GM23338 (cell line): ENCODE results near the gene PGLYRP1. TPM values are rescaled to one million over a fixed set of nuclear protein-coding genes. Genes with fewer than 3 reads are reported as not detected.

Source experiments
- ATAC-seq: fragments of 200-7000 bp; cut with Tn5 transposase; 3 replicates; pipeline ENCODE4 v1.9.1; 2020
- DNase-seq: peaks from one replicate; pipeline ENCODE4 v3.0.0-alpha.2; 2015; ENCODE audit warnings: low spot score
- H2AFZ ChIP-seq: fragments of 200-600 bp; sonication (generic); 2 replicates; pipeline ENCODE4 v1.8.0; 2016; ENCODE audit warnings: antibody characterized with exemption, mild to moderate bottlenecking, moderate library complexity
- H3F3A ChIP-seq: fragments of 200-600 bp; sonication (generic); replicated peaks from 2 replicates; pipeline ENCODE4 v1.8.0; 2017; ENCODE audit warnings: antibody characterized with exemption, mixed run types, low read depth
- H3K27ac ChIP-seq: fragments of 200-600 bp; sonication (generic); 2 replicates; pipeline ENCODE4 v1.6.1; 2016; ENCODE audit warnings: low read depth
- H3K27me3 ChIP-seq: fragments of 200-600 bp; sonication (generic); 2 replicates; pipeline ENCODE4 v1.8.0; 2016; ENCODE audit warnings: mild to moderate bottlenecking, mixed run types, moderate library complexity; ENCODE audit not compliant: insufficient read depth
- H3K36me3 ChIP-seq: fragments of 200-600 bp; sonication (generic); 2 replicates; pipeline ENCODE4 v1.8.0; 2016; ENCODE audit warnings: mild to moderate bottlenecking; ENCODE audit not compliant: insufficient read depth
- H3K4me1 ChIP-seq: fragments of 200-600 bp; sonication (generic); 2 replicates; pipeline ENCODE4 v1.8.0; 2016; ENCODE audit warnings: mild to moderate bottlenecking, moderate library complexity; ENCODE audit not compliant: insufficient read depth
- H3K4me2 ChIP-seq: fragments of 200-600 bp; sonication (generic); 2 replicates; pipeline ENCODE4 v1.7.1; 2017; ENCODE audit warnings: mixed run types
- H3K4me3 ChIP-seq: fragments of 200-600 bp; sonication (generic); 2 replicates; pipeline ENCODE4 v1.6.1; 2016; ENCODE audit warnings: mixed run types
- H3K79me2 ChIP-seq: fragments of 200-600 bp; sonication (generic); replicated peaks from 2 replicates; pipeline ENCODE4 v1.8.0; 2017; ENCODE audit warnings: mild to moderate bottlenecking; ENCODE audit not compliant: insufficient read depth
- H3K9me2 ChIP-seq: fragments of 200-600 bp; sonication (generic); 2 replicates; pipeline ENCODE4 v1.8.0; 2017; ENCODE audit not compliant: insufficient read depth
- H4K20me1 ChIP-seq: fragments of 200-600 bp; sonication (generic); replicated peaks from 2 replicates; pipeline ENCODE4 v1.8.0; 2017; ENCODE audit warnings: mild to moderate bottlenecking; ENCODE audit not compliant: insufficient read depth
- H3K27ac Mint-ChIP-seq: 2 replicates; pipeline ENCODE4 v1.8.0; 2020; ENCODE audit warnings: inconsistent platforms, mild to moderate bottlenecking, moderate library complexity, mixed read lengths
- H3K27me3 Mint-ChIP-seq: 3 replicates; pipeline ENCODE4 v1.8.0; 2022; ENCODE audit warnings: low read depth, mild to moderate bottlenecking, moderate library complexity, mixed read lengths, inconsistent platforms; ENCODE audit not compliant: insufficient read depth, poor library complexity
- H3K36me3 Mint-ChIP-seq: 3 replicates; pipeline ENCODE4 v1.8.0; 2021; ENCODE audit warnings: low read depth, mild to moderate bottlenecking, inconsistent platforms, moderate library complexity, mixed read lengths
- H3K4me1 Mint-ChIP-seq: 3 replicates; pipeline ENCODE4 v1.8.0; 2020; ENCODE audit warnings: mild to moderate bottlenecking, inconsistent platforms, mixed read lengths
- H3K4me3 Mint-ChIP-seq: 3 replicates; pipeline ENCODE4 v1.8.0; 2021; ENCODE audit warnings: moderate library complexity, mild to moderate bottlenecking, inconsistent platforms, mixed read lengths
- H3K9me3 Mint-ChIP-seq: 3 replicates; pipeline ENCODE4 v1.8.0; 2020; ENCODE audit warnings: moderate library complexity, mild to moderate bottlenecking, inconsistent platforms, mixed read lengths
- CREB1 ChIP-seq: fragments of 250-450 bp; sonication (Bioruptor Pico); IDR thresholded peaks from 2 replicates; pipeline ENCODE4 v1.5.0; 2020; ENCODE audit warnings: low read depth, mild to moderate bottlenecking, moderate library complexity
- EZH2 ChIP-seq: fragments of 200-600 bp; sonication (generic); IDR thresholded peaks from one replicate; pipeline ENCODE4 v1.8.0; 2017; ENCODE audit warnings: antibody characterized with exemption, mild to moderate bottlenecking, low read depth; ENCODE audit not compliant: unreplicated experiment
- EZH2phosphoT487 ChIP-seq: fragments of 200-600 bp; sonication (generic); IDR thresholded peaks from one replicate; pipeline ENCODE4 v1.8.1; 2018; ENCODE audit warnings: antibody characterized with exemption; ENCODE audit not compliant: unreplicated experiment
- JUNB ChIP-seq: IDR thresholded peaks from one replicate; pipeline ENCODE4 v1.6.1; 2016; ENCODE audit warnings: antibody characterized with exemption; ENCODE audit not compliant: unreplicated experiment
- NANOG ChIP-seq: IDR thresholded peaks from 2 replicates; pipeline ENCODE4 v1.6.1; 2016; ENCODE audit warnings: antibody characterized with exemption, borderline replicate concordance
- POLR2AphosphoS5 ChIP-seq: IDR thresholded peaks from 2 replicates; pipeline ENCODE4 v1.6.1; 2016; ENCODE audit warnings: antibody characterized with exemption, low read depth
- STAT1 ChIP-seq: IDR thresholded peaks from one replicate; pipeline ENCODE4 v1.6.1; 2016; ENCODE audit warnings: antibody characterized with exemption; ENCODE audit not compliant: unreplicated experiment
- ZNF114 ChIP-seq: fragments of 250-450 bp; sonication (Bioruptor Pico); IDR thresholded peaks from 2 replicates; pipeline ENCODE4 v1.5.0; 2020; ENCODE audit warnings: mild to moderate bottlenecking, moderate library complexity
- ZNF331 ChIP-seq: fragments of 250-450 bp; sonication (Bioruptor Pico); IDR thresholded peaks from 2 replicates; pipeline ENCODE4 v1.5.0; 2020; ENCODE audit warnings: low read depth, mild to moderate bottlenecking, moderate library complexity
- polyA plus RNA-seq: library from polyadenylated mRNA; unstranded; fragments of >200 nt; fragmentation: Nextera tagmentation; extraction: Ambion mirVana; gene quantifications from 2 replicates; pipeline ENCODE4 v1.2.1, GENCODE V29; 2016
- total RNA-seq: library from RNA; depleted of rRNA; stranded (reverse); fragments of >200 nt; shearing (Covaris generic); gene quantifications from 2 replicates; pipeline ENCODE4 v1.2.3, GENCODE V29; 2014
- TF ChIP-seq, protein P1 (sequence below), 2 experiments: fragments of 200-600 bp in 1 of 2; sonication (generic) in 1 of 2; conservative IDR thresholded peaks; 2 replicates each; pipeline versions ENCODE4 v1.5.1 to v1.6.1; 2016 to 2017; ENCODE audit warnings: antibody characterized with exemption in 2 of 2, low read depth in 2 of 2, mild to moderate bottlenecking in 2 of 2, moderate library complexity in 1 of 2
- TF ChIP-seq, protein P2 (sequence below): IDR thresholded peaks from one replicate; pipeline ENCODE4 v1.6.1; 2018; ENCODE audit warnings: antibody characterized with exemption; ENCODE audit not compliant: unreplicated experiment
- TF ChIP-seq, protein P3 (sequence below): IDR thresholded peaks from 2 replicates; pipeline ENCODE4 v1.6.1; 2016; ENCODE audit warnings: antibody characterized with exemption
- TF ChIP-seq, protein P4 (sequence below): fragments of 250-450 bp; sonication (Bioruptor Pico); IDR thresholded peaks from 2 replicates; pipeline ENCODE4 v1.5.0; 2020; ENCODE audit warnings: mild to moderate bottlenecking, moderate library complexity

The PGLYRP1 gene
- total and polyA plus RNA-seq, 2 experiments from 2014 or later = not detected

DNA sequence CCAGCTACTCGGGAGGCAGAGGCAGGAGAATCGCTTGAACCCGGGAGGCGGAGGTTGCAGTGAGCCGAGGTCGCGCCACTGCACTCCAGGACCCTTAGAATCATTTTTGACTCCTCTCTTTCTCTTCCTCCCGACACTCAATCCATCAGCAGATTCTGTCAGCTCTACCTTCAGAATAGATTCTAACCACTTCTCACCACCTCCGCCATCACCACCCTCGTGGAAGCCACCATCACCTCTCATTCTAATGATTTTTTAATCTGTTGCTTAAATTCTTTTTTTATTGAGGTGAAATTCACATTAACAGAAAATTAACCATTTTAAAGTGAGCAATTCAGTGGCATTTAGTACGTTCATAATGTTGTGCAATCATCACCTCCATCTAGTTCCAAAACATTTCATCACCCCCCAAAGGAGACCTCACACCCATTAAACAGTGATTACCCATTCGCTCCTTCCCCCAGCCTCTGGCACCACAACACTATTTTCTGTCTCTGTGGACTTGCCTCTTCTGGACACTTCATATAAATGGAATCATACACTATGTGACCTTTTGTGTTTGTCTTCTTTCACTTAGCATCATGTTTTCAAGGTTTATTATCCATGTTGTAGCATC lies 32.6 kb downstream of the PGLYRP1 start:
- H3K36me3 ChIP-seq = no peaks in the 10 kb centered on the region
- ATAC-seq (no peak), DNase-seq (no peak)
- no peak overlapping the region for H2AFZ ChIP-seq
- H3K4me1 ChIP-seq = no peaks in the 10 kb centered on the region
- Mint-ChIP-seq H3K27ac (no peak overlapping the region), H3K27me3 (peaks cover 4% of the 10 kb centered on the region), H3K4me1 (no peaks in the 10 kb centered on the region), H3K9me3 (no peaks in the 10 kb centered on the region), H3K36me3 (no peaks in the 10 kb centered on the region), H3K4me3 (no peak overlapping the region)
- H3K27me3 ChIP-seq = no peaks in the 10 kb centered on the region
- TF ChIP-seq ZNF114 = no peak
- TF ChIP-seq NANOG = no peak
- TF ChIP-seq, protein P1, sequence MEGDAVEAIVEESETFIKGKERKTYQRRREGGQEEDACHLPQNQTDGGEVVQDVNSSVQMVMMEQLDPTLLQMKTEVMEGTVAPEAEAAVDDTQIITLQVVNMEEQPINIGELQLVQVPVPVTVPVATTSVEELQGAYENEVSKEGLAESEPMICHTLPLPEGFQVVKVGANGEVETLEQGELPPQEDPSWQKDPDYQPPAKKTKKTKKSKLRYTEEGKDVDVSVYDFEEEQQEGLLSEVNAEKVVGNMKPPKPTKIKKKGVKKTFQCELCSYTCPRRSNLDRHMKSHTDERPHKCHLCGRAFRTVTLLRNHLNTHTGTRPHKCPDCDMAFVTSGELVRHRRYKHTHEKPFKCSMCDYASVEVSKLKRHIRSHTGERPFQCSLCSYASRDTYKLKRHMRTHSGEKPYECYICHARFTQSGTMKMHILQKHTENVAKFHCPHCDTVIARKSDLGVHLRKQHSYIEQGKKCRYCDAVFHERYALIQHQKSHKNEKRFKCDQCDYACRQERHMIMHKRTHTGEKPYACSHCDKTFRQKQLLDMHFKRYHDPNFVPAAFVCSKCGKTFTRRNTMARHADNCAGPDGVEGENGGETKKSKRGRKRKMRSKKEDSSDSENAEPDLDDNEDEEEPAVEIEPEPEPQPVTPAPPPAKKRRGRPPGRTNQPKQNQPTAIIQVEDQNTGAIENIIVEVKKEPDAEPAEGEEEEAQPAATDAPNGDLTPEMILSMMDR (conservative IDR thresholded peaks at IDR 0.05; ENCODE audit: low read depth in 2 of 2) = no peak
- TF ChIP-seq, protein P2, sequence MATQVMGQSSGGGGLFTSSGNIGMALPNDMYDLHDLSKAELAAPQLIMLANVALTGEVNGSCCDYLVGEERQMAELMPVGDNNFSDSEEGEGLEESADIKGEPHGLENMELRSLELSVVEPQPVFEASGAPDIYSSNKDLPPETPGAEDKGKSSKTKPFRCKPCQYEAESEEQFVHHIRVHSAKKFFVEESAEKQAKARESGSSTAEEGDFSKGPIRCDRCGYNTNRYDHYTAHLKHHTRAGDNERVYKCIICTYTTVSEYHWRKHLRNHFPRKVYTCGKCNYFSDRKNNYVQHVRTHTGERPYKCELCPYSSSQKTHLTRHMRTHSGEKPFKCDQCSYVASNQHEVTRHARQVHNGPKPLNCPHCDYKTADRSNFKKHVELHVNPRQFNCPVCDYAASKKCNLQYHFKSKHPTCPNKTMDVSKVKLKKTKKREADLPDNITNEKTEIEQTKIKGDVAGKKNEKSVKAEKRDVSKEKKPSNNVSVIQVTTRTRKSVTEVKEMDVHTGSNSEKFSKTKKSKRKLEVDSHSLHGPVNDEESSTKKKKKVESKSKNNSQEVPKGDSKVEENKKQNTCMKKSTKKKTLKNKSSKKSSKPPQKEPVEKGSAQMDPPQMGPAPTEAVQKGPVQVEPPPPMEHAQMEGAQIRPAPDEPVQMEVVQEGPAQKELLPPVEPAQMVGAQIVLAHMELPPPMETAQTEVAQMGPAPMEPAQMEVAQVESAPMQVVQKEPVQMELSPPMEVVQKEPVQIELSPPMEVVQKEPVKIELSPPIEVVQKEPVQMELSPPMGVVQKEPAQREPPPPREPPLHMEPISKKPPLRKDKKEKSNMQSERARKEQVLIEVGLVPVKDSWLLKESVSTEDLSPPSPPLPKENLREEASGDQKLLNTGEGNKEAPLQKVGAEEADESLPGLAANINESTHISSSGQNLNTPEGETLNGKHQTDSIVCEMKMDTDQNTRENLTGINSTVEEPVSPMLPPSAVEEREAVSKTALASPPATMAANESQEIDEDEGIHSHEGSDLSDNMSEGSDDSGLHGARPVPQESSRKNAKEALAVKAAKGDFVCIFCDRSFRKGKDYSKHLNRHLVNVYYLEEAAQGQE = no peak
- TF ChIP-seq JUNB = no peak
- no peak for TF ChIP-seq STAT1
- TF ChIP-seq EZH2phosphoT487 = no peak
- no peak for TF ChIP-seq POLR2AphosphoS5
- TF ChIP-seq ZNF331 (CRISPR knock-in tag) = no peak
- TF ChIP-seq, protein P3, sequence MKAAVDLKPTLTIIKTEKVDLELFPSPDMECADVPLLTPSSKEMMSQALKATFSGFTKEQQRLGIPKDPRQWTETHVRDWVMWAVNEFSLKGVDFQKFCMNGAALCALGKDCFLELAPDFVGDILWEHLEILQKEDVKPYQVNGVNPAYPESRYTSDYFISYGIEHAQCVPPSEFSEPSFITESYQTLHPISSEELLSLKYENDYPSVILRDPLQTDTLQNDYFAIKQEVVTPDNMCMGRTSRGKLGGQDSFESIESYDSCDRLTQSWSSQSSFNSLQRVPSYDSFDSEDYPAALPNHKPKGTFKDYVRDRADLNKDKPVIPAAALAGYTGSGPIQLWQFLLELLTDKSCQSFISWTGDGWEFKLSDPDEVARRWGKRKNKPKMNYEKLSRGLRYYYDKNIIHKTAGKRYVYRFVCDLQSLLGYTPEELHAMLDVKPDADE = no peak
- TF ChIP-seq EZH2 = no peak
- TF ChIP-seq, protein P4, sequence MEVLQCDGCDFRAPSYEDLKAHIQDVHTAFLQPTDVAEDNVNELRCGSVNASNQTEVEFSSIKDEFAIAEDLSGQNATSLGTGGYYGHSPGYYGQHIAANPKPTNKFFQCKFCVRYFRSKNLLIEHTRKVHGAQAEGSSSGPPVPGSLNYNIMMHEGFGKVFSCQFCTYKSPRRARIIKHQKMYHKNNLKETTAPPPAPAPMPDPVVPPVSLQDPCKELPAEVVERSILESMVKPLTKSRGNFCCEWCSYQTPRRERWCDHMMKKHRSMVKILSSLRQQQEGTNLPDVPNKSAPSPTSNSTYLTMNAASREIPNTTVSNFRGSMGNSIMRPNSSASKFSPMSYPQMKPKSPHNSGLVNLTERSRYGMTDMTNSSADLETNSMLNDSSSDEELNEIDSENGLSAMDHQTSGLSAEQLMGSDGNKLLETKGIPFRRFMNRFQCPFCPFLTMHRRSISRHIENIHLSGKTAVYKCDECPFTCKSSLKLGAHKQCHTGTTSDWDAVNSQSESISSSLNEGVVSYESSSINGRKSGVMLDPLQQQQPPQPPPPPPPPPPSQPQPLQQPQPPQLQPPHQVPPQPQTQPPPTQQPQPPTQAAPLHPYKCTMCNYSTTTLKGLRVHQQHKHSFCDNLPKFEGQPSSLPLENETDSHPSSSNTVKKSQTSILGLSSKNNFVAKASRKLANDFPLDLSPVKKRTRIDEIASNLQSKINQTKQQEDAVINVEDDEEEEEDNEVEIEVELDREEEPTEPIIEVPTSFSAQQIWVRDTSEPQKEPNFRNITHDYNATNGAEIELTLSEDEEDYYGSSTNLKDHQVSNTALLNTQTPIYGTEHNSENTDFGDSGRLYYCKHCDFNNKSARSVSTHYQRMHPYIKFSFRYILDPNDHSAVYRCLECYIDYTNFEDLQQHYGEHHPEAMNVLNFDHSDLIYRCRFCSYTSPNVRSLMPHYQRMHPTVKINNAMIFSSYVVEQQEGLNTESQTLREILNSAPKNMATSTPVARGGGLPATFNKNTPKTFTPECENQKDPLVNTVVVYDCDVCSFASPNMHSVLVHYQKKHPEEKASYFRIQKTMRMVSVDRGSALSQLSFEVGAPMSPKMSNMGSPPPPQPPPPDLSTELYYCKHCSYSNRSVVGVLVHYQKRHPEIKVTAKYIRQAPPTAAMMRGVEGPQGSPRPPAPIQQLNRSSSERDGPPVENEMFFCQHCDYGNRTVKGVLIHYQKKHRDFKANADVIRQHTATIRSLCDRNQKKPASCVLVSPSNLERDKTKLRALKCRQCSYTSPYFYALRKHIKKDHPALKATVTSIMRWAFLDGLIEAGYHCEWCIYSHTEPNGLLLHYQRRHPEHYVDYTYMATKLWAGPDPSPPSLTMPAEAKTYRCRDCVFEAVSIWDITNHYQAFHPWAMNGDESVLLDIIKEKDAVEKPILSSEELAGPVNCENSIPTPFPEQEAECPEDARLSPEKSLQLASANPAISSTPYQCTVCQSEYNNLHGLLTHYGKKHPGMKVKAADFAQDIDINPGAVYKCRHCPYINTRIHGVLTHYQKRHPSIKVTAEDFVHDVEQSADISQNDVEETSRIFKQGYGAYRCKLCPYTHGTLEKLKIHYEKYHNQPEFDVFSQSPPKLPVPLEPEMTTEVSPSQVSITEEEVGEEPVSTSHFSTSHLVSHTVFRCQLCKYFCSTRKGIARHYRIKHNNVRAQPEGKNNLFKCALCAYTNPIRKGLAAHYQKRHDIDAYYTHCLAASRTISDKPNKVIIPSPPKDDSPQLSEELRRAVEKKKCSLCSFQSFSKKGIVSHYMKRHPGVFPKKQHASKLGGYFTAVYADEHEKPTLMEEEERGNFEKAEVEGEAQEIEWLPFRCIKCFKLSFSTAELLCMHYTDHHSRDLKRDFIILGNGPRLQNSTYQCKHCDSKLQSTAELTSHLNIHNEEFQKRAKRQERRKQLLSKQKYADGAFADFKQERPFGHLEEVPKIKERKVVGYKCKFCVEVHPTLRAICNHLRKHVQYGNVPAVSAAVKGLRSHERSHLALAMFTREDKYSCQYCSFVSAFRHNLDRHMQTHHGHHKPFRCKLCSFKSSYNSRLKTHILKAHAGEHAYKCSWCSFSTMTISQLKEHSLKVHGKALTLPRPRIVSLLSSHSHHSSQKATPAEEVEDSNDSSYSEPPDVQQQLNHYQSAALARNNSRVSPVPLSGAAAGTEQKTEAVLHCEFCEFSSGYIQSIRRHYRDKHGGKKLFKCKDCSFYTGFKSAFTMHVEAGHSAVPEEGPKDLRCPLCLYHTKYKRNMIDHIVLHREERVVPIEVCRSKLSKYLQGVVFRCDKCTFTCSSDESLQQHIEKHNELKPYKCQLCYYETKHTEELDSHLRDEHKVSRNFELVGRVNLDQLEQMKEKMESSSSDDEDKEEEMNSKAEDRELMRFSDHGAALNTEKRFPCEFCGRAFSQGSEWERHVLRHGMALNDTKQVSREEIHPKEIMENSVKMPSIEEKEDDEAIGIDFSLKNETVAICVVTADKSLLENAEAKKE (CRISPR knock-in tag) = no peak
- no peak for TF ChIP-seq CREB1
- H3F3A ChIP-seq = no peaks in the 10 kb centered on the region
- no peaks in the 10 kb centered on the region for H4K20me1 ChIP-seq
- no peak overlapping the region for H3K4me2 ChIP-seq
- H3K79me2 ChIP-seq = no peaks in the 10 kb centered on the region
- H3K4me3 ChIP-seq = no peak overlapping the region
- H3K27ac ChIP-seq = no peak overlapping the region
- H3K9me2 ChIP-seq = no peaks in the 10 kb centered on the region
